HFF-Myc (cell line): ENCODE data around the gene RASGEF1C.
"Not testable (repeated sequence)": the region's sequence is repeated elsewhere in the genome, so short reads cannot be mapped to it uniquely, and the experiment has no call there.

Experiments used
- DNase-seq: peaks from one replicate; pipeline ENCODE4 v3.0.0-alpha.2; 2011; ENCODE audit warnings: low read depth; ENCODE audit errors: extremely low read depth
- H3K4me3 ChIP-seq: replicated peaks from 2 replicates; pipeline ENCODE4 v1.5.1; 2011; ENCODE audit warnings: low read depth, mild to moderate bottlenecking, control low read depth, low read length
- CTCF ChIP-seq: IDR thresholded peaks from 2 replicates; pipeline ENCODE4 v1.5.1; 2012; ENCODE audit warnings: mild to moderate bottlenecking, low read depth, low read length, control low read depth; ENCODE audit errors: missing control alignments

The RASGEF1C gene

DNA sequence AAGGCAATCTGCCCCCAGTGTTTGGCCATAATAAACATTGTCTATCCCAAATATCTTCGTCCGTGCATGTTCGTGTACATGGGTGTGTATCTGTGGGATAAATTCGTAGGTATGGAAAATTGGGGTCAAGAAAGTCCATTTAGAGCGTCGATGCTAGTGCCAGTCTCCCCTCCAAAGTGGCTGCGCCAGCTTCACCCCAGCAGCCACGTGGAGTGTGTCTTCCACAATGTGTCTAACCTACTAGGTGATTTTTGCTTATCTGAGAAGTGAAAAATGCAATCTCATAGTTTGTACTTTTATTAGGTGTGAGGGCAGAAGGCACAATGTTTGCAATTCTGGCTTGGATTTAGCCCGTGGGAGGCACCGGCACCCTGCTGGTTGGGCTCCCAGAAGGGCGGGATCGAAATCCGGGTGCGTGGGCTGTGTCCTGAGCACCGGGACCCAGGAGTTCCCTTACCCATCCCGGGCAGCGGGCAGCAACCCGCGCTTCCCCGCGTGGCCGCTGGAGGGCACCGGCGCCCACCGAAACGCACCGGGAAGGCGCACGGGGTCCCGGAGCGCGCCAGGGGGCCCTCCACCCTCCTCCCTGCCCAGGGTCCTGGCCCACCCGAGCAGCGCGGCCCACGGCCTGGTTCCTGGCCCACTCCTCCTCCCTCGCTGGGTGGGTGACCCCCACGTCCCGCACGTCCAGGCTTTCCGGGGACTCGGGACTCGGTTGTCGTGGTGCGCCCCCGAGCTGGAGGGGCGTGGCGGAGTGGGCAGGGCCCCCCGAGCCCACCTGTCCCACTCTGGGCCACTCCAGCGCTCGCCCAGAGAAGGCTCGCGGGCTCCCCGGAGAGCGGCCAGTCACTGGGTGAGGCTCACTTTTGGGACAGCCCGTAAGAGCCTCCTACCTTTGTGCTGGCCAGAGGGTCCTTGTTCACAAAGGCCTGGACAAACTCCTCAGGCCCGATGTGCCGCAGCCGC, 82.0 kb downstream of the RASGEF1C start:
- TF ChIP-seq CTCF: peak; percentile 65
- no peak overlapping the region for H3K4me3 ChIP-seq
- DNase-seq: no peak

DNA sequence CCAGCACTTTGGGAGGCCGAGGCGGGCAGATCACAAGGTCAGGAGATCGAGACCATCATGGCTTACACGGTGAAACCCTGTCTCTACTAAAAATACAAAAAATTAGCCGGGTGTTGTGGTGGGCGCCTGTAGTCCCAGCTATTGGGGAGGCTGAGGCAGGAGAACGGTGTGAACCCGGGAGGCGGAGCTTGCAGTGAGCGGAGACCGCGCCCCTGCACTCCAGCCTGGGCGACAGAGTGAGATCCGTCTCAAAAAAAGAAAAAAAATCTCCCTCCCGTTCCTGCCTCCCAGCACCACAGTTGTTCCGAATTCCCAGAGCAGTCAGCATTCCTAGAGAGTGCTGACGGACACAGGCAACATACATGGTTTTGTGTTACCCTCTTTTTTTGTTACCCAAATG, 82.9 kb downstream of the RASGEF1C start:
- not testable (repeated sequence) for H3K4me3 ChIP-seq, DNase-seq

DNA sequence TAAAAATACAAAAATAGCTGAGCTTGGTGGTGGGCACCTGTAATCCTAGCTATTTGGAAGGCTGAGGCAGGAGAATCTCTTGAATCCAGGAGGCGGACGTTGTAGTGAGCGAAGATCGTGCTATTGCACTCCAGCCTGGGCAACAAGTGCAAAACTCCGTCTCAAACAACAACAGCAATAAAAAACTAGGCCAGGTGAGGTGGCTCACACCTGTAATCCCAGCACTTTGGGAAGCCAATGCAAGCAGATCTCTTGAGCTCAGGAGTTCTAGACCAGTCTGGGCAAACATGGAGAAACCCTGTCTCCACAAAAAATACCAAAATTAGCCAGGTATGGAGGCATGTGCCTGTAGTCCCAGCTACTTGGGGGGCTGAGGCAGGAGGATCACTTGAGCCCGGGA, 84.3 kb downstream of the RASGEF1C start:
- H3K4me3 ChIP-seq, DNase-seq: not testable (repeated sequence)

- no peak for TF ChIP-seq CTCF
- no peak overlapping the region for H3K4me3 ChIP-seq
- DNase-seq: no peak
Measured at GRCh38 chr5:180122875-180123274, 86.1 kb downstream of the RASGEF1C start.

GRCh38 chr5:180121826-180122413, 87.1 kb downstream of the RASGEF1C start:
- no peak for DNase-seq
- no peak overlapping the region for H3K4me3 ChIP-seq
- TF ChIP-seq CTCF: no peak

DNA sequence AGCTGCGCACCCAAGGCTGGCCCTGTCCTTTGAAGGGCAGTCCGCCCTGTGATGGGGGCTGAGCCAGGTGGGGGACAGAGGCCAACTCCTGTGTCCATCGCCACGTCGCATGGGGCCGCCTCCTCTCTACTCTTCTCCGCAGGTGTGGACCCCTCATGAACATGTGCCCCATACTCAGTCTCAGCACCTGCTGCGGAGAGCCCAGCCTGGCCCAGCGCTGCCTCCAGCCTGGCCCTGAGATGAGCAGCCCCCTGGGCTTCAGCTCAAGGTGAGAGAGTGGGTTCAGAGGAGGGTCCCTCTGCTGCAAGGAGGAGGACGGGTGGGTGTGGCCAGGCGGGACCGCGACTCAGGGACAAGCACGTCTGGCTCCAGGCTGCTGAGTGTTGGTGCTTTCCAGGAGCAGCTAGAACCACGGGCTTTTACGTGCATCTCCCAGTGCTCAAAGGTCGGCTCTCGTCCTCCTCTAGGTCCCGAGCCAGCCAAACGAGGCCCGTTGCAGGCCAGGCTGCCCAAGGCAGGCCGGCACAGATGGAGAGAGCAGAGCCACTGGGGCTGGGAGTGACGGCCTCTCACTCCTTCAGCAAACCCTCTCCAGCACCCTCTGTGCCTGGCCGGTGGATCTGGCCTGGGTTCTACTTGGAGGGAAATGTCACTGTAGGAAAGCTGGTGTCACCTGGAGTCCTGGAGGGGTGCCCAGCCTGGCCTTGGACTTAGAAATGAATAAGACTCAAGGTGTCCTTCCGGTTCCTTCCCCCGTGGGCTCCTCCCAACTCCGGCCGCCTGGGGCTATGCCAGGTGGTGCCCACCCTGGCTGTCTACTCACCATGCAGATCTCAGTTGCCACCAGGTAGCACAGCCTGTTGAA, 88.5 kb downstream of the RASGEF1C start:
- no peak for DNase-seq
- no peak for TF ChIP-seq CTCF
- no peak overlapping the region for H3K4me3 ChIP-seq

- H3K4me3 ChIP-seq: no peak overlapping the region
- no peak for DNase-seq
- TF ChIP-seq CTCF: no peak
Measured at GRCh38 chr5:180119903-180120236, 89.1 kb downstream of the RASGEF1C start.
